Lung (tissue), 12 donors: ENCODE results near the gene ANKFY1. TPM values are rescaled to one million over a fixed set of nuclear protein-coding genes. Genes with fewer than 3 reads are reported as not detected.

ENCODE experiments used
- ATAC-seq: fragments of 200-7000 bp; cut with Tn5 transposase; one replicate; pipeline ENCODE4 v1.9.1; 2020; ENCODE audit warnings: moderate number of reproducible peaks; ENCODE audit not compliant: insufficient read depth, low FRiP score
- DNase-seq, 3 donors: peaks; one replicate each; pipeline ENCODE4 v3.0.0-alpha.2; 2013 to 2017
- H3K27ac ChIP-seq, 2 donors: one replicate each; pipeline ENCODE4 v1.5.1; 2013; ENCODE audit warnings: mild to moderate bottlenecking in 2 of 2, moderate library complexity in 2 of 2, control low read depth in 1 of 2, inconsistent platforms in 1 of 2, low read depth in 1 of 2, low read length in 1 of 2
- H3K27me3 ChIP-seq, 3 donors: one replicate each; pipeline ENCODE4 v1.5.1; 2013; ENCODE audit warnings: low read length in 2 of 3; ENCODE audit not compliant: control insufficient read depth in 3 of 3, insufficient read depth in 3 of 3
- H3K36me3 ChIP-seq, 4 donors: one replicate each; pipeline ENCODE4 v1.5.1; 2013; ENCODE audit warnings: low read length in 4 of 4, mild to moderate bottlenecking in 1 of 4, moderate library complexity in 1 of 4; ENCODE audit not compliant: control insufficient read depth in 4 of 4, insufficient read depth in 4 of 4
- H3K4me1 ChIP-seq, 5 donors: one replicate each; pipeline ENCODE4 v1.5.1; 2013; ENCODE audit warnings: low read length in 5 of 5, mild to moderate bottlenecking in 2 of 5, moderate library complexity in 1 of 5; ENCODE audit not compliant: control insufficient read depth in 5 of 5, insufficient read depth in 5 of 5
- H3K4me3 ChIP-seq: one replicate; pipeline ENCODE4 v1.5.1; 2013; ENCODE audit warnings: mild to moderate bottlenecking, control low read depth, moderate library complexity
- H3K9ac ChIP-seq, 2 donors: one replicate each; pipeline ENCODE4 v1.5.1; 2013; ENCODE audit warnings: low read length in 2 of 2, control low read depth in 1 of 2; ENCODE audit not compliant: insufficient read depth in 1 of 2
- H3K9me3 ChIP-seq, 4 donors: one replicate each; pipeline ENCODE4 v1.5.1; 2013; ENCODE audit warnings: low read length in 3 of 4, mild to moderate bottlenecking in 1 of 4, moderate library complexity in 1 of 4; ENCODE audit not compliant: control insufficient read depth in 4 of 4, insufficient read depth in 3 of 4
- WGBS, 2 donors: extraction: QIAGEN DNeasy Blood & Tissue Kit; methylation state at CpG; one replicate each; pipeline ENCODE4 v1.1.7; 2013; 5-methylcytosine and 5-hydroxymethylcytosine counted together
- polyA plus RNA-seq, 2 donors: library from polyadenylated mRNA; stranded (reverse); fragments of 200-250 nt; gene quantifications; one replicate each; pipeline ENCODE4 v1.2.1, GENCODE V29; 2013
- total RNA-seq, 2 donors: library from RNA; depleted of rRNA in 1 of 2; stranded (reverse); fragments of >200 nt in 1 of 2; gene quantifications; one replicate each; pipeline ENCODE4 v1.2.1, GENCODE V29; 2014 to 2021
- TF ChIP-seq, protein P1 (sequence below): IDR thresholded peaks from 2 replicates; pipeline ENCODE4 v1.5.1; 2012; ENCODE audit warnings: mild to moderate bottlenecking; ENCODE audit errors: control extremely low read depth, extremely low read depth
- donor health status: control.
- donor health status: control.
- donor health status: Bipolar disorder and iron deficiency.
- donor health status: healthy.
- donor health status: DM: yes; HTN: yes; CAD: no.

Gene ANKFY1
- total and polyA plus RNA-seq, 4 donors = 11.4 to 60.2 (median 38.8) TPM

- peaks cover 0 to 2% (median 0%) of the 10 kb centered on the region in 4 donors for H3K9me3 ChIP-seq
- H3K36me3 ChIP-seq = peaks cover 3 to 16% (median 5%) of the 10 kb centered on the region in 4 donors
- no peak for ATAC-seq
- H3K4me3 ChIP-seq = no peak overlapping the region
- no peak overlapping the region for H3K27ac ChIP-seq
- H3K4me1 ChIP-seq = peaks cover 1 to 19% (median 6%) of the 10 kb centered on the region in 5 donors
- DNase-seq = peak in 2 of 3 donors; percentile 39 to 45
- WGBS, 2 donors = 50 to 51% methylated on average over 6 of the region's 6 CpGs
- TF ChIP-seq, protein P1, sequence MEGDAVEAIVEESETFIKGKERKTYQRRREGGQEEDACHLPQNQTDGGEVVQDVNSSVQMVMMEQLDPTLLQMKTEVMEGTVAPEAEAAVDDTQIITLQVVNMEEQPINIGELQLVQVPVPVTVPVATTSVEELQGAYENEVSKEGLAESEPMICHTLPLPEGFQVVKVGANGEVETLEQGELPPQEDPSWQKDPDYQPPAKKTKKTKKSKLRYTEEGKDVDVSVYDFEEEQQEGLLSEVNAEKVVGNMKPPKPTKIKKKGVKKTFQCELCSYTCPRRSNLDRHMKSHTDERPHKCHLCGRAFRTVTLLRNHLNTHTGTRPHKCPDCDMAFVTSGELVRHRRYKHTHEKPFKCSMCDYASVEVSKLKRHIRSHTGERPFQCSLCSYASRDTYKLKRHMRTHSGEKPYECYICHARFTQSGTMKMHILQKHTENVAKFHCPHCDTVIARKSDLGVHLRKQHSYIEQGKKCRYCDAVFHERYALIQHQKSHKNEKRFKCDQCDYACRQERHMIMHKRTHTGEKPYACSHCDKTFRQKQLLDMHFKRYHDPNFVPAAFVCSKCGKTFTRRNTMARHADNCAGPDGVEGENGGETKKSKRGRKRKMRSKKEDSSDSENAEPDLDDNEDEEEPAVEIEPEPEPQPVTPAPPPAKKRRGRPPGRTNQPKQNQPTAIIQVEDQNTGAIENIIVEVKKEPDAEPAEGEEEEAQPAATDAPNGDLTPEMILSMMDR = peak; percentile 41
- H3K9ac ChIP-seq = no peak overlapping the region
- H3K27me3 ChIP-seq = no peaks in the 10 kb centered on the region
These were observed 40.7 kb upstream of the ANKFY1 start for GRCh38 chr17:4304417-4305027.

DNA sequence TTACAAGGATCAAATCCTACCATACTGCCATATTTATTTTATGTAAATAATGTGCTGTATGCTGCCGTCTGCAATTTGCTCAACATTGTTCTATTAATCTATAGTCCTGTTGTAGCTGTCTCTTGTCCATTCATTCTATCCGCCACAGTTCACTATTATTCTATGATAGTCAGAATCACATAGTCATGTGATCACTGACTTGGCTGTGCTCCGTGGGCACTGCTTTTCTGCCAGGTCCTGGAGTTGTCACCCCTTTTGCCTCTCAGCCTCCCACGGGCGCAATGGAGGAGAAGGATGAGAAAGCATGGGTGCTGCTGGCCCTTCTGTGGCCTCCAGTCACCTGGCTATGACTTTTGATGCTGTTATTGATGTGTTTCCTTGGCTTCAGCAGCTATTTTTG, 37.3 kb upstream of the ANKFY1 start:
- ATAC-seq (no peak), DNase-seq (no peak)
- no peak overlapping the region for H3K27ac ChIP-seq
- TF ChIP-seq, protein P1 = no peak
- no peak overlapping the region for H3K4me3 ChIP-seq
- 91% methylated on average over 5 of the region's 5 CpGs for WGBS, 2 donors
- no peaks in the 10 kb centered on the region for H3K27me3 ChIP-seq
- peaks cover 0 to 14% (median 8%) of the 10 kb centered on the region in 5 donors for H3K4me1 ChIP-seq
- H3K36me3 ChIP-seq = peaks cover 2 to 15% (median 3%) of the 10 kb centered on the region in 4 donors
- peaks cover 0 to 2% (median 0%) of the 10 kb centered on the region in 4 donors for H3K9me3 ChIP-seq
- no peak overlapping the region for H3K9ac ChIP-seq

DNA sequence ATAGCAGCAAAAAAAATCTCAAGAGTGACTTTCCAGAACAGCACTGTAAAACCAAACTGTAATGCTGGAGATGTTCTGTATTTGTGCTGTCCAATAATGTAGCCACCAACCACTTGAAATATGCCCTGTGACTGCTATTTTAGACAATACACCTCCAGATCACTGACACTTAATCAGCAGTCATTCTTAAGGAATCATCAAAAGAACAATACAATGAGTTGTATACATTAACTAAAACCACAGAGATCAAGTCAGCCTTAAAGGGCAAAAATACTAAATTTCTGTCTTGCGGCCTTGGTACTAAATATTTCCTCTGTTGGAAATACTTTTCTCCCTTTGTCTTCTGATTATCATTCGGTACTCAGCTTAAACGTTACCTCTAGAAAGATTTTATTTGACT, 33.6 kb upstream of the ANKFY1 start:
- Histone ChIP-seq H3K9me3 (peaks cover 0 to 2% (median 0%) of the 10 kb centered on the region in 4 donors), H3K4me3 (no peak overlapping the region), H3K27ac (no peak overlapping the region), H3K36me3 (peaks cover 0 to 15% (median 1%) of the 10 kb centered on the region in 4 donors), H3K27me3 (no peaks in the 10 kb centered on the region), H3K4me1 (peaks cover 0 to 11% (median 2%) of the 10 kb centered on the region in 5 donors), H3K9ac (no peak overlapping the region)
- 82 to 86% methylated on average over 3 of the region's 3 CpGs for WGBS, 2 donors
- TF ChIP-seq, protein P1 = no peak
- ATAC-seq (no peak), DNase-seq (no peak)
